Fibroblast of lung (primary cell): ENCODE results near the gene ATP13A1. TPM values are rescaled to one million over a fixed set of nuclear protein-coding genes. Genes with fewer than 3 reads are reported as not detected.

Experiments
- DNase-seq, 2 donors: peaks; one replicate each; pipeline versions ENCODE4 v3.0.0 to v3.0.0-alpha.2; 2010; ENCODE audit warnings: low read depth in 2 of 2
- H2AFZ ChIP-seq: 2 replicates; pipeline ENCODE4 v1.5.1; 2012; ENCODE audit warnings: low read length, control low read depth, inconsistent platforms
- H3K27ac ChIP-seq: 2 replicates; pipeline ENCODE4 v1.5.1; 2011; ENCODE audit warnings: low read length, control low read depth; ENCODE audit not compliant: insufficient read depth
- H3K27me3 ChIP-seq: 2 replicates; pipeline ENCODE4 v1.5.1; 2011; ENCODE audit warnings: mild to moderate bottlenecking, low read length; ENCODE audit not compliant: control insufficient read depth, insufficient read depth
- H3K36me3 ChIP-seq: 2 replicates; pipeline ENCODE4 v1.5.1; 2011; ENCODE audit warnings: low read length; ENCODE audit not compliant: control insufficient read depth, insufficient read depth
- H3K4me1 ChIP-seq: 2 replicates; pipeline ENCODE4 v1.5.1; 2011; ENCODE audit warnings: low read length; ENCODE audit not compliant: control insufficient read depth, insufficient read depth; ENCODE audit errors: extremely low read depth
- H3K4me2 ChIP-seq: 2 replicates; pipeline ENCODE4 v1.5.1; 2011; ENCODE audit warnings: low read length, control low read depth; ENCODE audit not compliant: insufficient read depth; ENCODE audit errors: extremely low read depth
- H3K4me3 ChIP-seq, 4 experiments: fragments of 200-600 bp in 1 of 4; sonication (generic) in 1 of 4; replicated peaks in 1 of 4; 2 replicates each; pipeline ENCODE4 v1.5.1; 2011 to 2016; ENCODE audit warnings: low read length in 4 of 4, low read depth in 3 of 4, mild to moderate bottlenecking in 3 of 4, control low read depth in 2 of 4, inconsistent platforms in 1 of 4, mixed read lengths in 1 of 4; ENCODE audit not compliant: insufficient read depth in 1 of 4; ENCODE audit errors: control extremely low read depth in 1 of 4
- H3K79me2 ChIP-seq: 2 replicates; pipeline ENCODE4 v1.5.1; 2012; ENCODE audit warnings: mild to moderate bottlenecking, low read length, inconsistent platforms; ENCODE audit not compliant: control insufficient read depth, insufficient read depth
- H3K9ac ChIP-seq: 2 replicates; pipeline ENCODE4 v1.5.1; 2011; ENCODE audit warnings: mild to moderate bottlenecking, low read length, control low read depth; ENCODE audit not compliant: insufficient read depth
- H3K9me3 ChIP-seq: 2 replicates; pipeline ENCODE4 v1.5.1; 2012; ENCODE audit warnings: low read depth, low read length; ENCODE audit not compliant: control insufficient read depth, insufficient read depth
- H4K20me1 ChIP-seq: 2 replicates; pipeline ENCODE4 v1.5.1; 2011; ENCODE audit warnings: low read length; ENCODE audit not compliant: control insufficient read depth, insufficient read depth; ENCODE audit errors: extremely low read depth
- EZH2 ChIP-seq: IDR thresholded peaks from 2 replicates; pipeline ENCODE4 v1.5.1; 2012; ENCODE audit warnings: low read length, control low read depth, mild to moderate bottlenecking; ENCODE audit errors: missing control alignments
- polyA plus RNA-seq, 2 donors: library from polyadenylated mRNA; depleted of rRNA in 1 of 2; stranded (reverse) in 1 of 2; unstranded in 1 of 2; fragments of >200 nt; gene quantifications; 2 replicates each; pipeline ENCODE4 v1.2.1, GENCODE V29; 2011 to 2012; ENCODE audit warnings: missing spikeins in 1 of 2
- total RNA-seq: library from RNA; depleted of rRNA; stranded (reverse); fragments of >200 nt; gene quantifications from 2 replicates; pipeline ENCODE4 v1.2.1, GENCODE V29; 2014
- TF ChIP-seq, protein P1 (sequence below), 2 donors: IDR thresholded peaks in 1 of 2; conservative IDR thresholded peaks in 1 of 2; 1 replicate in 1 of 2; 2 replicates in 1 of 2; pipeline ENCODE4 v1.5.1; 2011 to 2012; ENCODE audit warnings: low read length in 2 of 2, control low read depth in 1 of 2, inconsistent platforms in 1 of 2, low read depth in 1 of 2, mild to moderate bottlenecking in 1 of 2

Gene ATP13A1
- total and polyA plus RNA-seq, 2 donors (not counting 1 experiment from before 2014, with no cell fraction given): 8.5 to 25.4 TPM

DNA sequence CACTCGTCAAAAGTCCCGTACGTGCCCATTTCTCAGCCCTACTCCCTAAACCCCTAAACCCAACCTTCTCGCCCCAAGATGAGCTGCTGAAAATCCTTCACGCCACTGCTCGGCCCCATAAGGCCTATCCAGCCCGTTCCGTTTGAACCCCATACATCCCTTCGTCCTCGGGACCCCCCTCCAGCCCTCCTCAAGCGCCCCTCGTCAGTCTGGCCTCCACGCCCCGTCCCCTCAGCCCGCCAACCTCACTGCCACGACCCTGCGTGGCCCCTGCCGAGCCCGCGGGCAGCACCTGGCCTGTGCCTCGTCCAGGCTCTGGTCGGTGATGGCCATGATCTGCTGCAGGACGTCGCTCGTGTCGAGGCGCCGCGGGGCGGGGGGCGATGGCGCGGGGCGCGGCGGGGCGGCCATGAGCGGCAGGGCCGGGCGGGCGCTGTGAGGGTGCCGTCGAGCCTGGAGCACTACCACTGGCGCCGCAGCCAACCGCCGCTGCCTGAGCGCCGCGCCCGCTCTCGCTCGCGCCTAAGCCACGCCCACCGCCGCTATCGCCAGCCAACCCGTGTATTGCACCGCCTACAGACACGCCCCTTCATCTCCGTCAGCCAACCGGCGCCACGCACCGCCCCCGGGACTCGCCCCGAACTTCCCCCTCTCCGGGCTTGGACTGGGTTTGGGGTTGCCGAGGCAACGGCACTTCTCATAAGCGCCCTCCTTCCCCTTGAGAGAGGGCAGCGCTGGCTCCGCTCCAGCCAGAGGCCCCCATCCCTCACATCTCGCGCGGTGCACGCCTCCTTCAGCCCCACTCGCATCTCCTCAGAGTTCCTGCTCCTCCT lies 45.0 kb downstream of the ATP13A1 start, which contains the start of gene PBX4:
PBX4 (minus strand) TSS at position 469 of the 833 bp plus-strand sequence; CDS start at position 411, 58 bp downstream.
- H3K4me2 ChIP-seq: peak within 1 kb of the TSS; percentile 78
- H3K9me3 ChIP-seq: no peaks in the 10 kb centered on the region
- H4K20me1 ChIP-seq: no peaks in the 10 kb centered on the region
- no peaks in the 10 kb centered on the region for H3K4me1 ChIP-seq
- peak; percentile 85 for DNase-seq
- peak within 1 kb of the TSS; percentile 53 to 58 (median 57) for H3K4me3 ChIP-seq
- no peaks in the 10 kb centered on the region for H3K27me3 ChIP-seq
- H3K27ac ChIP-seq: peak within 1 kb of the TSS; percentile 57
- no peaks in the 10 kb centered on the region for H3K79me2 ChIP-seq
- peak within 1 kb of the TSS; percentile 76 for H2AFZ ChIP-seq
- peak within 1 kb of the TSS; percentile 53 for H3K9ac ChIP-seq
- TF ChIP-seq, protein P1, sequence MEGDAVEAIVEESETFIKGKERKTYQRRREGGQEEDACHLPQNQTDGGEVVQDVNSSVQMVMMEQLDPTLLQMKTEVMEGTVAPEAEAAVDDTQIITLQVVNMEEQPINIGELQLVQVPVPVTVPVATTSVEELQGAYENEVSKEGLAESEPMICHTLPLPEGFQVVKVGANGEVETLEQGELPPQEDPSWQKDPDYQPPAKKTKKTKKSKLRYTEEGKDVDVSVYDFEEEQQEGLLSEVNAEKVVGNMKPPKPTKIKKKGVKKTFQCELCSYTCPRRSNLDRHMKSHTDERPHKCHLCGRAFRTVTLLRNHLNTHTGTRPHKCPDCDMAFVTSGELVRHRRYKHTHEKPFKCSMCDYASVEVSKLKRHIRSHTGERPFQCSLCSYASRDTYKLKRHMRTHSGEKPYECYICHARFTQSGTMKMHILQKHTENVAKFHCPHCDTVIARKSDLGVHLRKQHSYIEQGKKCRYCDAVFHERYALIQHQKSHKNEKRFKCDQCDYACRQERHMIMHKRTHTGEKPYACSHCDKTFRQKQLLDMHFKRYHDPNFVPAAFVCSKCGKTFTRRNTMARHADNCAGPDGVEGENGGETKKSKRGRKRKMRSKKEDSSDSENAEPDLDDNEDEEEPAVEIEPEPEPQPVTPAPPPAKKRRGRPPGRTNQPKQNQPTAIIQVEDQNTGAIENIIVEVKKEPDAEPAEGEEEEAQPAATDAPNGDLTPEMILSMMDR (conservative IDR thresholded peaks at IDR 0.05 in 1 of 2, IDR thresholded peaks at IDR 0.05 in 1 of 2; ENCODE audit: low read depth in 1 of 2, low read length in 2 of 2): no peak
- TF ChIP-seq EZH2: no peak
- no peaks in the 10 kb centered on the region for H3K36me3 ChIP-seq

DNA sequence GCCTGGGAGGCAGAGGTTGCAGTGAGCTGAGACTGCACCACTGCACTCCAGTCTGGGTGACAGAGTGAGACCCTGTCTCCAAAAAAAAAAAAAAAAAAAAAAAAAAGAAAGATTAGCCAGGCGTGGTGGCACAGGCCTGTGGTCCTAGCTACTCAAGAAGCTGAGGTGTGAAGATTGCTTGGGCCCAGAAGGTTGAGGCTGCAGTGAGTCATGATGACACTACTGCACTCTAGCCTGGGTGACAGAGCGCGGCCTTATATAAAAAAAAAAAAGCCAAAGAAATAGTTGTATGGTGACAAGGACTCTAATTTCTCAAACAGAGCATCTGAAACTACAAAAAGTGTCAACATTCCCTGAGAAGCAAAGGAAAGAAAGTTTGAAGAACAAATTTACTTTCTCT lies 48.4 kb downstream of the ATP13A1 start:
- TF ChIP-seq, protein P1 (conservative IDR thresholded peaks at IDR 0.05 in 1 of 2, IDR thresholded peaks at IDR 0.05 in 1 of 2; ENCODE audit: low read depth in 1 of 2, low read length in 2 of 2): no peak
- no peak for TF ChIP-seq EZH2
- no peak overlapping the region for H2AFZ ChIP-seq
- peak in 1 of 2 donors; percentile 45 for DNase-seq
- no peak overlapping the region for H3K4me3 ChIP-seq
- H3K79me2 ChIP-seq: no peaks in the 10 kb centered on the region
- no peak overlapping the region for H3K27ac ChIP-seq
- H4K20me1 ChIP-seq: no peaks in the 10 kb centered on the region
- H3K4me2 ChIP-seq: no peak overlapping the region
- H3K27me3 ChIP-seq: no peaks in the 10 kb centered on the region
- H3K36me3 ChIP-seq: no peaks in the 10 kb centered on the region
- no peaks in the 10 kb centered on the region for H3K9me3 ChIP-seq
- no peaks in the 10 kb centered on the region for H3K4me1 ChIP-seq
- no peak overlapping the region for H3K9ac ChIP-seq

DNA sequence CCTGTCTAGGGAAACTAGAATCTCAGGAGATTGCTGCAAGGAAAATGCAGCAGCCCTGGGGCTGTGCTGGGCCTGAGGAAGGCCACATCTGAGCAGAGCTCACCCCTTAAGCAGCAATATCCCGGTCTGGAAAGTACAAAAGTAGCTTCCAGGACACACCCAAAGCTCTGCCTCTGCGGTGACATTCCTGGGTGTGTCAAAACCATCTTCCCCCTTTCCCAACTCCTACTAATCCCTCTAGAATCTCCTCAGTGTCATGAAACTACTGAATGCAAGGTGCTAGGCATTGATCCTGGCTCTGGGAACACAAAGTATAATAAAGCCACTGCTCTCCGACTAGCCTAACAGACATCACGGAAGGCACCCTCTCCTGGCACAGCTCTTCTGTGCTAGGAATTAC lies 50.0 kb downstream of the ATP13A1 start:
- TF ChIP-seq, protein P1 (conservative IDR thresholded peaks at IDR 0.05 in 1 of 2, IDR thresholded peaks at IDR 0.05 in 1 of 2; ENCODE audit: low read depth in 1 of 2, low read length in 2 of 2): no peak
- no peak for TF ChIP-seq EZH2
- no peaks in the 10 kb centered on the region for H3K9me3 ChIP-seq
- H3K9ac ChIP-seq: no peak overlapping the region
- no peak overlapping the region for H3K4me3 ChIP-seq
- no peaks in the 10 kb centered on the region for H3K27me3 ChIP-seq
- H3K36me3 ChIP-seq: no peaks in the 10 kb centered on the region
- H3K4me2 ChIP-seq: no peak overlapping the region
- H4K20me1 ChIP-seq: no peaks in the 10 kb centered on the region
- H3K79me2 ChIP-seq: no peaks in the 10 kb centered on the region
- no peak overlapping the region for H2AFZ ChIP-seq
- DNase-seq: peak in 1 of 2 donors; percentile 29
- no peaks in the 10 kb centered on the region for H3K4me1 ChIP-seq
- no peak overlapping the region for H3K27ac ChIP-seq
